Aorta (tissue), 5 donors: ENCODE measurements around the gene HSPB9. TPM values are rescaled to one million over a fixed set of nuclear protein-coding genes. Genes with fewer than 3 reads are reported as not detected.

Source experiments
- ATAC-seq: fragments of 200-7000 bp; cut with Tn5 transposase; one replicate; pipeline ENCODE4 v1.9.1; 2022; ENCODE audit warnings: moderate library complexity; ENCODE audit not compliant: low FRiP score
- DNase-seq, 2 donors: peaks; one replicate each; pipeline ENCODE4 v3.0.0-alpha.2; 2020
- H3K27ac ChIP-seq, 2 donors: one replicate each; pipeline ENCODE4 v1.5.1; 2013; ENCODE audit warnings: low read length in 2 of 2, mild to moderate bottlenecking in 2 of 2, moderate library complexity in 2 of 2, control low read depth in 1 of 2, inconsistent platforms in 1 of 2, low read depth in 1 of 2
- H3K27me3 ChIP-seq, 2 donors: one replicate each; pipeline ENCODE4 v1.6.1; 2013; ENCODE audit warnings: control low read depth in 1 of 2, low read length in 1 of 2, mild to moderate bottlenecking in 1 of 2, moderate library complexity in 1 of 2; ENCODE audit not compliant: insufficient read depth in 2 of 2, control insufficient read depth in 1 of 2
- H3K36me3 ChIP-seq, 2 donors: one replicate each; pipeline ENCODE4 v1.6.1; 2013; ENCODE audit warnings: control low read depth in 1 of 2, low read length in 1 of 2, mild to moderate bottlenecking in 1 of 2; ENCODE audit not compliant: insufficient read depth in 2 of 2, control insufficient read depth in 1 of 2
- H3K4me1 ChIP-seq, 2 donors: one replicate each; pipeline ENCODE4 v1.6.1; 2013; ENCODE audit warnings: low read length in 2 of 2, control low read depth in 1 of 2, mild to moderate bottlenecking in 1 of 2, moderate library complexity in 1 of 2; ENCODE audit not compliant: insufficient read depth in 2 of 2, control insufficient read depth in 1 of 2
- H3K4me3 ChIP-seq, 2 donors: one replicate each; pipeline ENCODE4 v1.5.1; 2013; ENCODE audit warnings: low read length in 2 of 2, control low read depth in 1 of 2, mild to moderate bottlenecking in 1 of 2
- H3K9me3 ChIP-seq: one replicate; pipeline ENCODE4 v1.6.1; 2013; ENCODE audit warnings: mild to moderate bottlenecking, low read length; ENCODE audit not compliant: control insufficient read depth
- WGBS, 2 donors: extraction: QIAGEN DNeasy Blood & Tissue Kit; methylation state at CpG; one replicate each; pipeline ENCODE4 v1.1.7; 2013; 5-methylcytosine and 5-hydroxymethylcytosine counted together
- intact Hi-C, 2 donors: fragments of 100-400 bp; cut with DNase I; formaldehyde crosslinking; loops; one replicate each; pipeline versions ENCODE4 v1.14.2 to v1.15.0; 2022
- polyA plus RNA-seq, 2 donors: library from polyadenylated mRNA; stranded (reverse); fragments of 200-250 nt; gene quantifications; one replicate each; pipeline ENCODE4 v1.2.3, GENCODE V29; 2013
- total RNA-seq, 2 donors: library from RNA; stranded (reverse); fragmentation: NEBNext Ultra II Directional; extraction: Animal tissue kit (Norgen Biotek cat#: 25700); gene quantifications; one replicate each; pipeline ENCODE4 v1.2.1, GENCODE V29; 2021
- donor health status: healthy with polysubstance abuse.
- donor health status: Bipolar disorder and iron deficiency.
- donor health status: DM: no; HTN: no; CAD: no.
- donor health status: DM: no; HTN: no; CAD: no.
- donor health status: DM: yes; HTN: yes; CAD: no.

HSPB9 gene
- total and polyA plus RNA-seq, 4 donors, result 0.15 to 0.63 TPM; not detected in 2

DNA sequence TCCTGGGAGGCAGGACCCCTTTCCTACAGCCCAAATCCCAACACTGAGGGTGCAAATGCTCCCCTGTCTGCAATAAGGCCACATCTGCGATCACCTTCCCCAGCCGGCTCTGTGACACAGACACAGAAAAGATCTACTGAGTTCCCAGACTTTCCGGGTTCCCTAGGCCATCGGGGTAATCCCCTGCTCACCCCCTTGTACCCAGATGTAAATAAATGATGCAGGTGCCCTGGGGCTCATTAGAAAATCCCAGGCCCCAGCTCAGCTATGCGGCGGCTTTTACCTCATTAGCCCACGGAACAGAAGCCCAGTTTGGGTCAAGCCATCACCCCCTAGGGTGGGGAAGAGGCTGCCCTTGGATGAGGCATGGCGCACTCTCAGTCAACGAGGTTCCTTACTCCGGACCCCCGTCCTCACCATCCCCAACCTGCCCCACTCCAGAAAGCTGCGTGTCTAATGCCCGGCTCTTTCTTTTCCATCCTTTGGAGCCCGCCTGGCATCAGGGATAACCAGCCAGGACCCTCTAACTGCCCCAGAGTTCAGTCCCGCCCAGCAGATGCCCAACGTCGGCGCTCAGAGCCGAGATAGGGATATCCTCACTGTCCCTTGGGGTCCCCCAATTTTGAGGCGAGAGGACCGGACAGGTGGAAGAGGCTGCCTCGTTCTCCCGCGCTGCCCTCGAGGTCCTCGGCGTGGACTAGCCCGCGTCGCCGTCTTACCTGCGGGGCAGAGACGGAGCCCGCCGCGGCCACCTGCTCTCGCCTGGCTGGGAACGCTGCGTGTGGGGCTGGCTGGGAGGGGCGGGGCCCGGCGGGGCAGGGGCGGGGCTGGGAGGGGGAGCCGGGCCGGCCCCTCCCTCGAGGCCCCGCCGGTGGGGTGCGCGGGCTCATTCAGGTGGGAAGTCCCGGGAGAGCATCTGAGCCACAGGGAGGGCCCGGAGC, 24.6 kb upstream of the HSPB9 start, which contains the start of gene ZNF385C:
TSS of gene ZNF385C (minus strand) at position 783 of the 941 bp plus-strand sequence. CDS start 35,417 bp downstream, outside the sequence.
- Histone ChIP-seq H3K4me3 (no peak within 1 kb of the TSS), H3K27me3 (no peaks in the 10 kb centered on the region), H3K9me3 (no peaks in the 10 kb centered on the region), H3K4me1 (no peaks in the 10 kb centered on the region), H3K27ac (no peak within 1 kb of the TSS), H3K36me3 (no peaks in the 10 kb centered on the region)
- ATAC-seq, result no peak
- intact Hi-C loops, result no loop called here
- WGBS, 2 donors, result 9 to 13% methylated on average over 47 to 52 of the region's 52 CpGs
- no peak for DNase-seq

DNA sequence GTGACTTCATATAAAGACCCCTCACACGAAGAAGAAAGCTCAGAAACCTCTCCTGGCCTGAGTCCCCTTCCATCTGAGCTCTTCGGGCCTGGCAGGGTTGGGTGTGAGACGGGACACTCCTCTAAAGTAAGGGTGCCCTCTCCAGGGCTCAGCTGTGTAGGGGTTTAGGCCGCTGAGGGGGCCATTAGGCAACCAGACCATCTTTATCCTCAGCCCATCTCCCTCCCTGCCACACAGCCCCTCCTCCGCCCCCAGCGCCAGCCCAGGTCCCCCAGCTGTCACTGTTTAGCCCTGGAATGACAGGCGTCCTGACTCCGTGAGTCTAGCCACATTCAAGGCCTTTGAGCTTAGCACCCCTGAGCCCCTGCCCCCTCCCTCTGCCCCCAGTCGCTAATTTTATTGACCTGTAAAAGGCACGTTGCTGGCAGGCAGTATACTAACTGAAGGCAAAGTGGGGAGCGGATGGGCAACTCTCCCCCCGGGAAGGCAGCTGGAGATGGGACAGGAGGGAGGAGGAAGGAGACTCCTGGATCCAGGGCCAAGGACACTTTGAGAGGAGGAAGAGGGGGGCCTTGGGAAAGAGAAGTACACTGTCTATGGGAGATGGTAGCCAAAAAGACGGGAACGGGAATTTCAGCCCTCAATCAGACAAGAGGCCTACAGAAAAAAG, 23.7 kb upstream of the HSPB9 start:
- DNase-seq (no peak), ATAC-seq (no peak)
- no peaks in the 10 kb centered on the region for H3K9me3 ChIP-seq
- no peak overlapping the region for H3K4me3 ChIP-seq
- no peaks in the 10 kb centered on the region for H3K4me1 ChIP-seq
- WGBS, 2 donors, result 69 to 70% methylated on average over 14 of the region's 14 CpGs
- H3K36me3 ChIP-seq, result no peaks in the 10 kb centered on the region
- intact Hi-C loops, result no loop called here
- H3K27ac ChIP-seq, result no peak overlapping the region
- H3K27me3 ChIP-seq, result no peaks in the 10 kb centered on the region

DNA sequence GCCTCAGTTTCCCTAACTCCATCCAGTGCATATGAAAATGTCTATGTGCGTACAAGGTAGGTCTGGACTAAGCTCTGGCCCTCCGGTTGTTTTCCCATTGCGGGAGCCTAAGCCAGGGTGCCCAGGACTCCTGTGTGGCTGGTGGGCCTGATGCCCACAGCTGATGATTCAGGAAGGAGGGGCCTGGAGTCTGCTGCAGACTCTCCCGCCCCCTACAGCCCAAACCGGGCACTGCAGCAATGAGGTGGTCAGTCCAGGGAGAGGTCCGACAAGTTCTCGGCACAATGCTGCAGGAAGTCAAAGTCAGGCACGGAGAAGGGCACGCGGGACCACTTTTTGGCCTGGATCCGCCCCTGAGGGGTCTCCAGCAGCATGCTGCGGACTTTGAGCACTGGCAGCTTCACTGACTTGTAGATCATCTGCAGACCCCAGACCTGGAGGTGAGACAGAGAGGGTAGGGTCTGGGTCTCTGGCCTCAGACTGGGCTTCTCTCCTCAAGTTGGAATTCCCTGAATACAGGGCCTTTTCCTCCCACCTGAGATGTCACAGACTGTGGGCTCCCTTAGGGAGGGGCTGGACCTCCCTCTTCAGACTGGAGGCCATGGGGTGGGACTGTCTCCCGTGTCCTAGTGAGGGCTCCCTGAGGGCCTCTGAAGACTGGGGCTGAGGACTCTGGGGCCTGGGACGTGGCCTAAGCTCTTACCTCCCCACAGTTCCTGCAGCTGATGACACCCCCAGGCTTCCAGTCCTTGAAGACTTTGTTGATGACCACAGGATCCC, 20.9 kb upstream of the HSPB9 start:
- DNase-seq (peak; percentile 86 to 95), ATAC-seq (peak; percentile 79)
- Histone ChIP-seq H3K27me3 (no peaks in the 10 kb centered on the region), H3K9me3 (no peaks in the 10 kb centered on the region), H3K27ac (no peak overlapping the region), H3K36me3 (no peaks in the 10 kb centered on the region), H3K4me3 (no peak overlapping the region), H3K4me1 (no peaks in the 10 kb centered on the region)
- intact Hi-C loops, result loop anchor here (2.0 to 5.0 kb wide), 3 partner anchors 34 to 77 kb away; no protein-coding TSS in a partner anchor
- WGBS, 2 donors, result 34 to 38% methylated on average over 14 of the region's 14 CpGs

DNA sequence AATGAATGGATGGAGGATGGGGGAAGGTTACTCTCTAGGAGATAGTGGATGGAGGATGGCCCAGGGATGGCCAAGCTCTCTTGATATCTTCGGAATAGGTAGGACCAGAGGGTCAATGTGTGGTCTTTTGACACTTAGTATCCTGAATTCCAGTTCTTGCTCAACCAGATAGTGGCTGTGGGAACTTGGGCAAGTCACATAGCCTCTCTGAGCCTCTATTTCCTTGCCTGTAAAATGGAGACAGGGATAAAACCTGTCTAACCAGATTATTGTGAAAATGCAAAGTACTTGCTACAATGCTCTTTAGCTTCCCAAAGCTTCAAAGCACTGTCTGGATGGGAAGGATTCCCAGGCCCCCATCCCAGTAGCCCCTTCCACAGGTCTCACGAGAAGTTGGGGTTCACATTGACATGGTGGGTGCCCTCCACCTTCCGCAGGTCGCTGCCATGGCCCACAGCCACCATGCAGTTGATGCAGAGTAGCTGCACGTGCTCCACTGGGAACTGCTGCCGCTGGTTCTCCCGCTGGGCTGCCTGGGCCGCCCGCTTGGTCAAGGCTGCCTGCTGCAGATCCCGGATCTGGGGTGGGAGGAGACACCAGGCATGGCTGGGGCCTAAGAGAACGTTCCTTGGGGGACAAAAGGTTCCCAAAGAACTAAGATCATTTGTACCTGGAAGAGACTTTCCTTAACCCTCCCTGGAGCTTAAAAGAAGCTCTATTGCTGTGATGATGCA, 19.2 kb upstream of the HSPB9 start:
- no peaks in the 10 kb centered on the region for H3K27me3 ChIP-seq
- no peaks in the 10 kb centered on the region for H3K4me1 ChIP-seq
- WGBS, 2 donors, result 80 to 84% methylated on average over 11 of the region's 11 CpGs
- H3K27ac ChIP-seq, result no peak overlapping the region
- ATAC-seq (no peak), DNase-seq (no peak)
- H3K4me3 ChIP-seq, result no peak overlapping the region
- intact Hi-C loops, result loop anchor here (5.0 kb wide), 2 partner anchors 36 to 76 kb away; no protein-coding TSS in a partner anchor
- no peaks in the 10 kb centered on the region for H3K36me3 ChIP-seq
- H3K9me3 ChIP-seq, result no peaks in the 10 kb centered on the region

DNA sequence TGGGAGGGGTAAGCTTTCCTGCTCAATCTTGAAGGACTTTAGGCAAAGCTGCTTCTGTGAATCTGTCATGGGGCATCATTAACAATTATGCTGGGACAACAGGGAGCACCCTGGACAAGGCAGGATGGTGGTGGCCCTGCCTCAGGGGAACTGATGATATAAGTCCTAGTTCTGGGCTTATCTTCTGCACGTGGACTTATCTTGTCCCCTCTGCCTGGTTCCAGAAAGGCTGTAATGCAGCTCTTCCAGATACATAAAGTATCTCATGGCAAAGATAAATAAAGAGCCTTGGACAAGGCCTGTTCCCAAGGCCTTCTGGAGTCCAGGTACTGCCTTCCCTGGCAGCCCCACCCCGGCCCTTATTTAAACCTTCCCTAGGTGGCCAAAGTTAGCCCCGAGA, 18.3 kb upstream of the HSPB9 start:
- 81% methylated on average over 3 of the region's 3 CpGs for WGBS, 2 donors
- DNase-seq, result no peak
- H3K9me3 ChIP-seq, result no peaks in the 10 kb centered on the region
- intact Hi-C loops, result loop anchor here (5.0 kb wide), 2 partner anchors 37 to 77 kb away; no protein-coding TSS in a partner anchor
- no peaks in the 10 kb centered on the region for H3K4me1 ChIP-seq
- no peak overlapping the region for H3K4me3 ChIP-seq
- ATAC-seq, result no peak
- H3K27ac ChIP-seq, result no peak overlapping the region
- no peaks in the 10 kb centered on the region for H3K27me3 ChIP-seq
- H3K36me3 ChIP-seq, result no peaks in the 10 kb centered on the region

DNA sequence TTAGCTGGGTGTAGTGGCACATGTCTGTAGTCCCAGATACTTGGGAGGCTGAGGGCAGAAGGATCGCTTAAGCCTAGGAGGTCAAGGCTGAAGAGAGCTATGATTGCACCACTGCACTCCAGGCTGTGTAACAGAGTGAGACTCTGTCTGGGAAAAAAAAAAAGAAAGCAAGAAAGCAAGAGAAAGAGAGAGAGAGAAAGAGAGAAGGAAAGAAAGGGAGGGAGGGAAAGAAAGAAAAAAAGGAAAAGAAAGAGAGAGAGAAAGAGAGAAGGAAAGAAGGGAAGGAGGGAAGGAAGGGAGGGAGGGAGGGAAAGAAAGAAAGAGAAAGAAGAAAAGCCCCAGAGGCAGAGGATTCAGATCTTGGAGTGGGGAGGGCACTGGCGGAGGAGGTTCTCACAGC, 16.6 kb upstream of the HSPB9 start:
- Histone ChIP-seq H3K9me3 (no peaks in the 10 kb centered on the region), H3K36me3 (no peaks in the 10 kb centered on the region), H3K27me3 (no peaks in the 10 kb centered on the region), H3K4me3 (no peak overlapping the region), H3K4me1 (no peaks in the 10 kb centered on the region), H3K27ac (no peak overlapping the region)
- intact Hi-C loops, result no loop called here
- DNase-seq (no peak), ATAC-seq (no peak)
- WGBS, 2 donors, result 89 to 91% methylated on average over 2 of the region's 2 CpGs

DNA sequence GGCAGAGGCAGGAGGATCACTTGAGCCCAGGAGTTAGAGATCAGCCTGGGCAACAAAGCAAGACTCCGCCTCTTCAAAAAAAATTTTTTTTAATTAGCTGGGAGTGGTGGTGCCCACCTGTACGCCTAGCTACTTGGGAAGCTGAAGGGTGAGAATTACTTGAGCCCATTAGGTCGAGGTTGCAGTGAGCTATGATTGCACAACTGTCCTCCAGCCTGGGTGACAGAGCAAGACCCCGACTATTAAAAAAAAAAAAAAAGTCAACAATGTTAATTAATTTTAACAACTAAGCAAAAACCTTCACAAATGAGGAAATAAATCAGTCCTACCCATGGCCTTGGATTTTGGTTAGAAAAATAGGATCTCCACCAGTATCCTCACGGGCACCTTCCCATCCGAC, 15.5 kb upstream of the HSPB9 start:
- H3K27ac ChIP-seq, result no peak overlapping the region
- H3K27me3 ChIP-seq, result no peaks in the 10 kb centered on the region
- no peaks in the 10 kb centered on the region for H3K9me3 ChIP-seq
- intact Hi-C loops, result no loop called here
- DNase-seq (no peak), ATAC-seq (no peak)
- no peaks in the 10 kb centered on the region for H3K36me3 ChIP-seq
- H3K4me1 ChIP-seq, result no peaks in the 10 kb centered on the region
- no peak overlapping the region for H3K4me3 ChIP-seq
- 87 to 89% methylated on average over 6 of the region's 6 CpGs for WGBS, 2 donors
